Endothelial cell of umbilical vein (primary cell): ENCODE results near the gene RALB. TPM values are rescaled to one million over a fixed set of nuclear protein-coding genes. Genes with fewer than 3 reads are reported as not detected.

Experiments
- BruUV-seq: library from RNA; stranded (reverse); fragments of 400-500 nt; replicated peaks from 2 replicates; lab custom pipeline; 2021; lab: Mats Ljungman, UMichigan
- CTCF ChIA-PET: fragments of 300-600, 350-600 bp; sonication (Branson Sonifier 250); formaldehyde crosslinking; loops from one replicate; lab custom pipeline; 2021; ENCODE audit warnings: antibody characterized with exemption, inconsistent platforms; lab: Charles Lee
- POLR2A ChIA-PET: fragments of 300-600, 350-600 bp; sonication (Branson Sonifier 250); formaldehyde crosslinking; loops from one replicate; lab custom pipeline; 2021; ENCODE audit warnings: antibody characterized with exemption, inconsistent platforms; lab: Charles Lee
- DNase-seq: peaks from one replicate; pipeline ENCODE4 v3.0.0-alpha.2; 2011; ENCODE audit warnings: low read depth, low spot score
- FAIRE-seq: peaks from 2 replicates; lab custom pipeline; 2011; peaks lifted over from hg19 to GRCh38; lab: Jason Lieb, UNC
- H2AFZ ChIP-seq: 2 replicates; pipeline ENCODE4 v1.6.0; 2012; ENCODE audit warnings: low read depth, low read length, control low read depth, inconsistent platforms
- H3K27ac ChIP-seq: 2 replicates; pipeline ENCODE4 v1.5.1; 2011; ENCODE audit warnings: low read depth, mild to moderate bottlenecking, control low read depth, low read length, moderate library complexity; ENCODE audit not compliant: insufficient read depth
- H3K27me3 ChIP-seq, 2 experiments: 2 replicates each; pipeline versions ENCODE4 v1.6.0 to v1.6.1; 2011; ENCODE audit warnings: low read length in 2 of 2, mixed read lengths in 1 of 2; ENCODE audit not compliant: control insufficient read depth in 2 of 2, insufficient read depth in 2 of 2
- H3K36me3 ChIP-seq, 2 experiments: 2 replicates in 1 of 2; 3 replicates in 1 of 2; pipeline ENCODE4 v1.5.1; 2011; ENCODE audit warnings: low read length in 2 of 2, mild to moderate bottlenecking in 1 of 2, moderate library complexity in 1 of 2; ENCODE audit not compliant: control insufficient read depth in 2 of 2, insufficient read depth in 2 of 2; ENCODE audit errors: extremely low read depth in 1 of 2
- H3K4me1 ChIP-seq: 3 replicates; pipeline ENCODE4 v1.5.1; 2011; ENCODE audit warnings: mild to moderate bottlenecking, low read length; ENCODE audit not compliant: control insufficient read depth, insufficient read depth; ENCODE audit errors: extremely low read depth
- H3K4me2 ChIP-seq: 2 replicates; pipeline ENCODE4 v1.6.1; 2011; ENCODE audit warnings: low read length, control low read depth, mixed read lengths; ENCODE audit not compliant: insufficient read depth
- H3K4me3 ChIP-seq, 3 experiments: fragments of 200-600 bp in 1 of 3; sonication (generic), shearing (Covaris generic) in 1 of 3; replicated peaks in 1 of 3; 2 replicates each; pipeline ENCODE4 v1.5.1; 2011 to 2016; ENCODE audit warnings: control low read depth in 3 of 3, low read length in 3 of 3, mild to moderate bottlenecking in 2 of 3, inconsistent platforms in 1 of 3, low read depth in 1 of 3, moderate library complexity in 1 of 3; ENCODE audit not compliant: insufficient read depth in 1 of 3
- H3K79me2 ChIP-seq: 2 replicates; pipeline ENCODE4 v1.6.0; 2012; ENCODE audit warnings: low read length, inconsistent platforms; ENCODE audit not compliant: control insufficient read depth, insufficient read depth
- H3K9ac ChIP-seq: replicated peaks from 2 replicates; pipeline ENCODE3; 2011; ENCODE audit warnings: low read length, control low read depth; ENCODE audit not compliant: insufficient read depth; ENCODE audit errors: extremely low read depth
- H3K9me1 ChIP-seq: replicated peaks from 3 replicates; pipeline ENCODE4 v1.6.0; 2011; ENCODE audit warnings: mild to moderate bottlenecking, low read length; ENCODE audit not compliant: control insufficient read depth, insufficient read depth; ENCODE audit errors: extremely low read depth
- H3K9me3 ChIP-seq: replicated peaks from 2 replicates; pipeline ENCODE4 v1.5.1; 2012; ENCODE audit warnings: low read length, inconsistent platforms; ENCODE audit not compliant: control insufficient read depth, insufficient read depth
- H4K20me1 ChIP-seq: replicated peaks from 2 replicates; pipeline ENCODE3; 2011; ENCODE audit warnings: mild to moderate bottlenecking, low read length; ENCODE audit not compliant: control insufficient read depth, insufficient read depth; ENCODE audit errors: extremely low read depth
- CTCF ChIP-seq, 2 donors: IDR thresholded peaks; 1 replicate in 1 of 2; 2 replicates in 1 of 2; pipeline ENCODE4 v1.5.1; 2011; ENCODE audit warnings: low read length in 2 of 2, mild to moderate bottlenecking in 2 of 2, moderate library complexity in 2 of 2, control low read depth in 1 of 2, inconsistent platforms in 1 of 2, low read depth in 1 of 2; ENCODE audit not compliant: insufficient read depth in 1 of 2; ENCODE audit errors: extremely low read depth in 1 of 2
- EZH2 ChIP-seq: IDR thresholded peaks from 2 replicates; pipeline ENCODE4 v1.6.1; 2012; ENCODE audit warnings: borderline replicate concordance, low read depth, mild to moderate bottlenecking, moderate library complexity, low read length, inconsistent platforms; ENCODE audit not compliant: severe bottlenecking
- FOS ChIP-seq: IDR thresholded peaks from 2 replicates; pipeline ENCODE4 v1.6.1; 2011; ENCODE audit warnings: mild to moderate bottlenecking, low read length, moderate library complexity, borderline replicate concordance; ENCODE audit not compliant: insufficient read depth
- GATA2 ChIP-seq: IDR thresholded peaks from 2 replicates; pipeline ENCODE4 v1.7.0; 2011; ENCODE audit warnings: low read depth, mild to moderate bottlenecking, moderate library complexity, mixed read lengths, low read length; ENCODE audit not compliant: insufficient read length, insufficient read depth
- JUN ChIP-seq: IDR thresholded peaks from 2 replicates; pipeline ENCODE4 v1.6.1; 2011; ENCODE audit warnings: borderline replicate concordance, low read depth; ENCODE audit not compliant: insufficient read length, insufficient read depth
- MAX ChIP-seq: IDR thresholded peaks from 2 replicates; pipeline ENCODE4 v1.6.1; 2011; ENCODE audit not compliant: insufficient read depth, insufficient read length
- MYC ChIP-seq: IDR thresholded peaks from one replicate; pipeline ENCODE4 v1.6.1; 2011; ENCODE audit warnings: mild to moderate bottlenecking, low read depth, low read length
- POLR2A ChIP-seq: IDR thresholded peaks from 2 replicates; pipeline ENCODE4 v1.6.1; 2012; ENCODE audit warnings: low read depth, mild to moderate bottlenecking, control low read depth, low read length
- POLR2AphosphoS5 ChIP-seq: IDR thresholded peaks from 2 replicates; pipeline ENCODE4 v1.6.1; 2012; ENCODE audit warnings: low read depth, mild to moderate bottlenecking, control low read depth, low read length, moderate library complexity; ENCODE audit not compliant: insufficient read depth
- dilution Hi-C: fragments of 300-500 bp; cut with MboI; formaldehyde crosslinking; loops from one replicate; pipeline ENCODE4 v1.15.0; 2019; ENCODE audit warnings: low sequenced_read_pairs; ENCODE audit not compliant: extremely low pct_ligation_motif_present
- intact Hi-C: fragments of 100-400 bp; cut with micrococcal nuclease; formaldehyde crosslinking; loops from one replicate; pipeline ENCODE4 v1.10.0; 2022
- polyA plus RNA-seq, 4 experiments: library from polyadenylated mRNA; depleted of rRNA in 3 of 4; stranded (reverse) in 3 of 4; unstranded in 1 of 4; fragments of >200 nt; gene quantifications; 2 replicates each; pipeline versions ENCODE4 v1.2.1 to v1.2.3, GENCODE V29; 2011 to 2012; ENCODE audit warnings: missing spikeins in 1 of 4
- total RNA-seq: library from RNA; stranded (reverse); gene quantifications from 2 replicates; pipeline ENCODE4 v1.2.3, GENCODE V29; 2021

Gene RALB
- total and polyA plus RNA-seq, 2 donors (not counting 3 experiments of a cell fraction or from before 2014, with no cell fraction given): 105 to 115 TPM

GRCh38 chr2:120251078-120251477, 1.6 kb upstream of the RALB start:
- BruUV-seq: no TSS peak
- Histone ChIP-seq H3K79me2 (peaks cover 29% of the 10 kb centered on the region), H3K27ac (no peak overlapping the region), H3K4me2 (no peak overlapping the region), H4K20me1 (no peaks in the 10 kb centered on the region), H3K4me3 (no peak overlapping the region), H3K4me1 (peaks cover 37% of the 10 kb centered on the region), H3K36me3 (no peaks in the 10 kb centered on the region), H2AFZ (no peak overlapping the region), H3K9me3 (no peaks in the 10 kb centered on the region), H3K27me3 (no peaks in the 10 kb centered on the region), H3K9ac (no peak overlapping the region), H3K9me1 (no peaks in the 10 kb centered on the region)
- CTCF ChIA-PET: interaction anchor here (2.3 to 4.0 kb wide), 3 partner anchors 11 to 63 kb away, joined by 17 to 42 read pairs (median 29); partner anchors contain the start of gene TMEM185B
- FAIRE-seq: no peak
- TF ChIP-seq GATA2 (no peak), POLR2A (no peak), MAX (no peak), JUN (no peak), MYC (no peak), FOS (no peak), CTCF (IDR thresholded peaks at IDR 0.05; ENCODE audit: extremely low read depth in 1 of 2, insufficient read depth in 1 of 2, low read depth in 1 of 2, low read length in 2 of 2) (no peak), EZH2 (no peak), POLR2AphosphoS5 (no peak)
- DNase-seq: no peak
- intact Hi-C loops (loop anchor here (10.0 kb wide), 1 partner anchor 304 kb away; no protein-coding TSS in a partner anchor), dilution Hi-C loops (no loop called here)
- POLR2A ChIA-PET: no interaction called here
